22Rv1 (cell line): Measurements from ENCODE around the gene TLR3.

Experiments
- H3K27ac ChIP-seq: fragments of 450-650 bp; 2 replicates; pipeline ENCODE4 v1.5.1; 2017
- CTCF ChIP-seq: fragments of 450-650 bp; IDR thresholded peaks from 2 replicates; pipeline ENCODE4 v1.5.1; 2017; ENCODE audit warnings: mild to moderate bottlenecking
- ZFX ChIP-seq: fragments of 450-650 bp; IDR thresholded peaks from 2 replicates; pipeline ENCODE4 v1.6.1; 2017; ENCODE audit warnings: antibody characterized with exemption, borderline replicate concordance

The TLR3 gene

GRCh38 chr4:186096681-186097165, 27.8 kb downstream of the TLR3 start:
- H3K27ac ChIP-seq: no peak overlapping the region
- TF ChIP-seq ZFX (no peak), CTCF (no peak)

DNA sequence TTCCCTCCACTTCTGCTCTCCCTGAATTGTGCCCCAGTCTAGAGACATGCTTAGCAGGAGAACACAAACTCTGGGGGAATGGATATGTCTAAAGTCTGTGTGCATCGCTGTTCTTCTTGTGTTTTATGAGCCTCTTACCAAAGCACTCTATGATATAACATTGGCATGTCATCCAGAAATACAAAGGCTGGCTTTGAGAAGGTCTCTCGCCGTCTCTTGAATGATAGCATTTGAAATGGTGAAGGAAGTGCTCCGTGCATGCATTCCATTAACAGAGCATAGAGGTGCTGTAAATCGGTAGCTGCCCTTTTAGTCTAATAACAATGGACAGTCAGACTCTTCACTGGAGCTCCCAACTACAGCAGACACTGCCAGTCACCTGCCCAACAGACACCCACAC, 28.4 kb downstream of the TLR3 start:
- TF ChIP-seq ZFX: no peak
- TF ChIP-seq CTCF: no peak
- H3K27ac ChIP-seq: no peak overlapping the region

DNA sequence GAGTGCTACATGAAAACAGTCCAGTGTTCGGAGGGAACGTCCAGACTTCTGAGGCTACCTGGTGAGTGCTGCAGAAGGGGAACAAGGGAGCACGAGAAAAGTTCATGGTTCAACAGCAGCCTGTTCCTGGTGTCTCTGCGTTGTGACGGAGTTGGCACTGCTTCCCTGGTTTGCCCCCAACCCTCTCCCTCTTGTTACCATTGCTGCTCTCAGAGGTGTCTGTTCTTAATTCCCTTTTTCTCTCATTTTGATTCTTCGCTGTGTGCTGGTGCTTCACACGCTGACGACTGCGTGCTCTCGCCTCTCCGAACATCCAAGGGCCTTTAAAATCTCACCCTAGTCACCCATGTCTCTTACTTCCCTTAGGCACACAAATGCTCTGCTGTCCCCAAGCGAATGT, 34.0 kb downstream of the TLR3 start:
- no peak for TF ChIP-seq CTCF
- no peak for TF ChIP-seq ZFX
- no peak overlapping the region for H3K27ac ChIP-seq

- no peak within 1 kb of the TSS for H3K27ac ChIP-seq
- TF ChIP-seq CTCF (no peak), ZFX (no peak)
Observed at GRCh38 chr4:186104114-186104889, 35.3 kb downstream of the TLR3 start, which contains the start of gene FAM149A. Gene FAM149A (plus strand): TSS chr4:186104704.

- H3K27ac ChIP-seq: no peak overlapping the region
- TF ChIP-seq CTCF (no peak), ZFX (no peak)
Observed at GRCh38 chr4:186104890-186105646, 36.1 kb downstream of the TLR3 start.

DNA sequence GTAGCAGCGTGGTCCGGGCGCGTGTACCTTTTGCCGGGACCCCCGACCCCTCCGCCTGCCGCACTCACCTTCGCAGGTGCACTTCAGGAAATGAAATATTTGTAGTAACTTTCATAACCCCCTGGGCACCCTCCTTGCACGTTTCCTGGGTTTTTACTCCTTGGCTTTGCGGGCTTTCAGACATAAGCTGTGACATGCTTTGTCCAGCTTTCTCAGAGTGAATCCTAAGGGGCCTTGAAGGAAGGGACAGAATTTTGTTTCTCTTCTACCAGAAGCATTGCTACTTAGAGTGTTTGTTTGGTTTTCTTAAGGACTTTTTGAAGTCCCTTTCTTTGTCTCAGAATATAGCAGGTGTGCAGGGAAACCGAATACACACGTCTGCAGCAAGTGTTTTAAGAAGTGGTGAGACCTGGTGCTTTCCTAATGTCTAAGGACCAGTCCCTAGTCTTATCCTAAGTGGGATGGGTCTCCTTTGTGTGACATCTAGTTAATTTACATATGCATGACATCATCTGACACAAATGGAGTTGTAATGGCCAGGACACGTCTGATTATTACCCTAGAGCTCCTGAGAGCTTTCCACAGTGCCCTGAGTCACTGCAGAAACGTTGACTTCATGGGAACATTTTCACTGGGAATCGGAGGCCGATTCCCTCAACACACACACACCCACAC, 36.8 kb downstream of the TLR3 start:
- TF ChIP-seq CTCF: no peak
- no peak for TF ChIP-seq ZFX
- H3K27ac ChIP-seq: no peak overlapping the region
